Activated T-cell treated with anti-CD3 and anti-CD28 coated beads for 48 hours (primary cell): ENCODE results near the gene ACER3.
"Not testable (repeated sequence)": the region's sequence is repeated elsewhere in the genome, so short reads cannot be mapped to it uniquely, and the experiment has no call there.

Experiments
- DNase-seq: peaks from one replicate; pipeline ENCODE4 v3.0.0-alpha.2; 2020; ENCODE audit warnings: low read depth

Gene ACER3

GRCh38 chr11:76860539-76861475 is at the start of gene ACER3:
TSS of gene ACER3 (plus strand) at chr11:76860918. CDS start at chr11:76860977, 59 bp downstream.
- peak; percentile 94 for DNase-seq

DNA sequence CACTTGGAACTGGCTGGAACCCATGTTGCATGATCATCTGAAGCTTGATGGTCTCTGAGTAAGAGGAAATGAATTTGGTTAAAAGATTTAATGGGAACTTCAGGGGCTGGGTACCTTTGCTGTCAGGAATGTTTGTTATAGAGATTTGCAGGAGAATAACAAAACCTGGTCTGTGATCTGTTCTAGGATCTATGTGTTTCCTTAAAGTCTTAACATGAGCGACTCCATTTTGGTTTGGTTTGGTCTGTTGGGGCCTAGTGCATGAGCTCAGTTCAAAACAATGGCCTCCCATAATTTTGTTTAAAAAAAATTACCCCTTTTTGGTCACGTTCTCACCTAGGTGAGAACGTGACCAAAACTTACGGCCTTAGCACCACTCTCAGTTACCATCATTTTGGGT is 49.5 kb upstream of the ACER3 start:
- DNase-seq: no peak

- DNase-seq: no peak
Observed at GRCh38 chr11:76814414-76814813, 46.3 kb upstream of the ACER3 start.

GRCh38 chr11:76815678-76816077 is 45.0 kb upstream of the ACER3 start:
- not testable (repeated sequence) for DNase-seq

- DNase-seq: no peak
Observed at GRCh38 chr11:76820184-76820566, 40.5 kb upstream of the ACER3 start.

DNA sequence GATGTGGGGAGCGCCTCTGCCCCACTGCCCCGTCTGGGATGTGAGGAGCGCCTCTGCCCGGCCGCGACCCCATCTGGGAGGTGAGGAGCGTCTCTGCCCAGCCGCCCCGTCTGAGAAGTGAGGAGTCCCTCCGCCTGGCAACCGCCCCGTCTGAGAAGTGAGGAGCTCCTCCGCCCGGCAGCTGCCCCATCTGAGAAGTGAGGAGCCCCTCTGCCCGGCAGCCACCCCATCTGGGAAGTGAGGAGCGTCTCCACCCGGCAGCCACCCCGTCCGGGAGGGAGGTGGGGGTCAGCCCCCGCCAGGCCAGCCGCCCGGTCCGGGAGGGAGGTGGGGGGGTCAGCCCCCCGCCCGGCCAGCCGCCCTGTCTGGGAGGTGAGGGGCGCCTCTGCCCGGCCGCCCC is 39.3 kb upstream of the ACER3 start:
- DNase-seq: not testable (repeated sequence)

GRCh38 chr11:76822406-76822805 is 38.3 kb upstream of the ACER3 start:
- DNase-seq: no peak

DNA sequence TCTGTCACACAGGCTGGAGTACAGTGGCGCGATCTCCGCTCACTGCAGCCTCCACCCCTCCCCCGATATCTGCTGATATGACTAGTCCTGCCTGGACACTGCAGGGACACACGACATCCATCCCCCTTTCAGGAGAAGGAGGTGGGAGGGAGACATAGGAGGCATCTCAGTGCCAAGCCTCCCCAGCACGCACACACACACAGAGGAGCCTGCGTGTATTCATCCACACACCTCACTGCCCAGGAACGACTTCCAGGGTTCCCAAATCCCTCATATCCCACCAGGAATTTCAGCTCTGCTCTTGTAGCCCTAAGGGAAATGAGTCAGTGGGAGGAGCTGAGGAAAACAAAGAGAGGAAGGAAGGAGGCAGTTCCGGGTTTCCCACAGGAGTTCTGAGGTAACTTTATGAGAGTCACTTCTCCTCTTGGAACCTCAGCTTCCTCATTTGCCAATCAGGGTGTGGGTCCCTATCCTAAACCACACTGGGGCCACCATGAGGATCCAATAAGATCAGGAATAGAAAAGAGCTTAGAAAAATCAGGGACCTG is 37.2 kb upstream of the ACER3 start:
- DNase-seq: no peak

- no peak for DNase-seq
Observed at GRCh38 chr11:76824083-76824939, 36.4 kb upstream of the ACER3 start.

- DNase-seq: no peak
Observed at GRCh38 chr11:76824980-76825725, 35.6 kb upstream of the ACER3 start.

- DNase-seq: no peak
Observed at GRCh38 chr11:76825726-76826396, 34.9 kb upstream of the ACER3 start.

- DNase-seq: not testable (repeated sequence)
Observed at GRCh38 chr11:76826508-76826907, 34.2 kb upstream of the ACER3 start.

- DNase-seq: not testable (repeated sequence)
Observed at GRCh38 chr11:76827005-76827404, 33.7 kb upstream of the ACER3 start.

DNA sequence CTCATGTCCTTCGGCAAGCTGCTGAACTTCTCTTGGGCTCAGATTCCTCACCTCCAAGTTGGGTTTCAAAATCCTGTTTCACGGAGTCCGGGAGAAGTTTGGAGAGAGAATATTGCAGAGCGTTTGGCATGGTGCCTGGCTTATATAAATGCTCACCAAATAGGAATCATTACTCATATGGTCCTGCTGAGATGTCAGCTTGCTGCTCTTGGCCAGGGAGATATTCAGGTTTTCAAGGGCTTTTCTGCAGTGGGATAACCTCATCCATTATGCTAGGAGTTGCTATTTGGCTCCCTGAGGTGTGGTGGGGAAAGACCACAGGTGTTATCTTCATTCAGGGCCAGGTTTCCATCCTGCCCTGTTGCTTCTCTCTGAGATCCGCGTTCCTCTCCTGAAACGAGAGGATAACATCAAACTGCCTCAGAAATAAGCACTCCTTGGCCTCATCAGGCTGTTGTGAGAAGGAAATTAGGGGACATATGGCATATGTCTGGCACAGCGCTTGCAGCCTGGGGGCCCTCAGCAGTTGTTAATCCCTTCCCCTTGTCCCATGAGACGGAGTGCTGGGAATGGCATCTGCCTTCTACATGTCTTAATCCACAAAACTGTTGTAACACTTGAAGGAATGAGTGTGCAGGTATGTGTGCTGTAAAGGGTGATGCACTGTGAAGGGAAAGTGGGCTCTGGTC is 29.9 kb upstream of the ACER3 start:
- no peak for DNase-seq

GRCh38 chr11:76831686-76832310 is 28.9 kb upstream of the ACER3 start:
- no peak for DNase-seq

DNA sequence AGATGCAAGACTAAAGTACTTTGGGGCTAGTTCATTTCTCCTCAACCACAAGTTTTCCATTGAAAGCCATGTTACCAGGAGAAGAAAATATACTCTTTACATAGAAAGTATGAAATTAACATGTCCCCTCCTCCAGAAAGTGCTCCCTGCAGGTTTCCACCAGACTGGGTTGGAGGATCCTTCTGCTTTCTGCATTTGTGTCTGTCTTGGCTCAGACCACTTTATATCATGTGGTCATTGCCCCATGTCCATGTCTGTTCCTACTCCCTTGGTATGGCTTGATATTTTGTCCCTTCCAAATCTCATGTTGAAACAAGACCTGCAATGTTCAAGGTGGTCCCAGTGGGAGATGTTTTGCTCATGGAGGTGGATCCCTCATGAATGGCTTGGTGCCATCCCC is 28.4 kb upstream of the ACER3 start:
- DNase-seq: no peak

- no peak for DNase-seq
Observed at GRCh38 chr11:76834151-76834550, 26.6 kb upstream of the ACER3 start.

GRCh38 chr11:76835036-76835435 is 25.7 kb upstream of the ACER3 start:
- no peak for DNase-seq

DNA sequence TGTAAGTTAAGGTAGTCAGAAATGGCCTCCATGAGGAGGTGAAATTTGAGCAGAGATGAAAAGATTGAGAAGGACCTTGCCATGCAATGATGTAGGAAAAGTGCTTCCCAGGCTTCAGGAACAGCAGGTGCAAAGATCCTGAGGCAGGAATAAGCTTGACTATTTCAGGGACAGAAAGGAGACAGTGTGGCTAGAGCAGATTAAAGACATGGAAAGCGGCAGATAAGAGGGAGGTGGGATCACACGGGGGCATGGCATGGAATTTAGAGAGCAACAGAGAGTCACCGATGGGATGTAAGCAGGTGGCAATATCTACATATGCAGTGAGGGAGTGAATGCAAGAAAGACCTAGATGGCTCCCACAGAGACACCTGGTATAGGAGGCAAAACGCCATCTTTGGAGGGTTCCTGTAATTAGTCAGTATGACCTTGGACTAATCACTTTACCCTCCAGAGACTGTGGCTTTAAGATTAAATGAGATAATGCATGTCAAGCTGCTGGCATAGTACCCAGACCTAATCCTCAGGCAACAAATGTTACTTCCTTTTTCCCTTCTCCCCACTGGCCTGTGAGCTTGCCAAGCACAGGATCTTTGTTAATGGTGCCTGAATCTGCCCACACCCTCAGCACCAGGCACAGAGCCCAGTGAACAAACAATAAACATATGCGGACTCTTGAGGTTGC is 24.6 kb upstream of the ACER3 start:
- DNase-seq: no peak
